Erythroblast (primary cell): ENCODE measurements around the gene C2CD4C.

Experiments used
- GATA1 ChIP-seq: IDR thresholded peaks from 2 replicates; pipeline ENCODE4 v1.6.1; 2011; ENCODE audit warnings: low read depth, mild to moderate bottlenecking, control low read depth, low read length, moderate library complexity
- POLR2A ChIP-seq: IDR thresholded peaks from 2 replicates; pipeline ENCODE4 v1.6.1; 2011; ENCODE audit warnings: mild to moderate bottlenecking, low read length

DNA sequence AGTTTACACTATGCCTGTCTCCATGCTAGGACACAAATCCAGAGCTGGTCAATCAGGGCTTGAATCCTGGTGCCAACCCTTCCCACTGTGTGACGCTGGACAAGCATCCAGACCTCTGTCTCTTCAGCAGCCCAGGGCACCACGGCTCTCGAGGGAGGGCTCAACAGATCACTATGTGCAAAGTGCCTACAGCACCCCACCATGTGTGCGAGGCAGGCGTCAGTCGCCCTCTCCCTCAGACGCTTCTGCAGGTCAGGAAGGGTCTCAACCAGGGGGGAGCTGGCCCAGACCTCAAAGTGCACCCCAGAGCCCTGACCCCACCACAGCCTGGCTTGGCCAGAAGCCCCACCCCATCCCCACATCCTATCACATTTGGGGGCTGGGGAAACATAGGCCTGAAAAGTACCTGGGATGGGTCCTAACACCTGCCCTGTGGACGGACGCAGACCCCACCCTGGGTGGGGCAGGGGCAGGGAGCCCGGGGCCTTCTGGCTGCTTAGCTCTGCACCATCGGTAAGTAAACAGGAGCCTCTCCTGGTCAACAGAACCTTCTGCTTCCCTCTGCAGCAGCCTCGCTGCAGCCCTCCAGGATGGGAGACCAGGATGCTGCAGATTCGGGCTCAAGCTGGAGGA is 2.9 kb upstream of the C2CD4C start:
- TF ChIP-seq POLR2A = no peak
- no peak for TF ChIP-seq GATA1
